IPS-20b (cell line): ENCODE data around the gene SLC6A3.

Experiments
- H3K27ac ChIP-seq: one replicate; pipeline ENCODE4 v1.5.1; 2013; ENCODE audit warnings: low read length
- H3K27me3 ChIP-seq: 2 replicates; pipeline ENCODE4 v1.6.1; 2013; ENCODE audit warnings: mild to moderate bottlenecking, low read length, inconsistent platforms; ENCODE audit not compliant: insufficient read depth
- H3K36me3 ChIP-seq: 2 replicates; pipeline ENCODE4 v1.6.1; 2013; ENCODE audit warnings: low read depth, mild to moderate bottlenecking, inconsistent platforms, low read length, moderate library complexity; ENCODE audit not compliant: insufficient read depth
- H3K4me1 ChIP-seq: 2 replicates; pipeline ENCODE4 v1.6.1; 2013; ENCODE audit warnings: mild to moderate bottlenecking, control low read depth, inconsistent platforms, low read length, moderate library complexity; ENCODE audit not compliant: insufficient read depth
- H3K4me3 ChIP-seq: 2 replicates; pipeline ENCODE4 v1.5.1; 2013; ENCODE audit warnings: mild to moderate bottlenecking, low read length, inconsistent platforms
- H3K9ac ChIP-seq: 2 replicates; pipeline ENCODE4 v1.6.1; 2013; ENCODE audit warnings: low read depth, mild to moderate bottlenecking, inconsistent platforms, low read length, moderate library complexity
- H3K9me3 ChIP-seq: 2 replicates; pipeline ENCODE4 v1.6.1; 2013; ENCODE audit warnings: mild to moderate bottlenecking, low read depth, low read length, inconsistent platforms; ENCODE audit not compliant: insufficient read depth

The SLC6A3 gene

DNA sequence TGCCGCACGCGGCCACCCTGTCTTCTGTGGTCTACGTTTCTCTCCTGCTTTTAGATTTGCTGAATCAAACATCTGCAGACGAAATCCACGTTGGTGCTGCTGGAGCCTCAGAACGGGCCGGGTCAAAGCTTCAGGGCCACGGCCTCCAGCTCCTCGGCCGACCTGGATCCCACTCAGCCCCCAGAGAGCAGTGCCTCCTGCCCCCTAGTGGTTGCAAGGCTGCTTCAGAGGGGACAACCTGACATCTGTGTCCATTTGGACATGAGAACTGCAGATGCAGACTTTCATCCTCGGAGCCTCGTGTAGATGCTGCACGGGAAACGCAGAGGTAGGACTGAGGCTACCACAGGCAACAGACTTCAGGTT lies 23.0 kb upstream of the SLC6A3 start:
- H3K27me3 ChIP-seq: no peaks in the 10 kb centered on the region
- no peak overlapping the region for H3K4me3 ChIP-seq
- H3K27ac ChIP-seq: no peak overlapping the region
- no peaks in the 10 kb centered on the region for H3K9me3 ChIP-seq
- peaks cover 96% of the 10 kb centered on the region for H3K36me3 ChIP-seq
- H3K4me1 ChIP-seq: no peaks in the 10 kb centered on the region
- no peak overlapping the region for H3K9ac ChIP-seq

DNA sequence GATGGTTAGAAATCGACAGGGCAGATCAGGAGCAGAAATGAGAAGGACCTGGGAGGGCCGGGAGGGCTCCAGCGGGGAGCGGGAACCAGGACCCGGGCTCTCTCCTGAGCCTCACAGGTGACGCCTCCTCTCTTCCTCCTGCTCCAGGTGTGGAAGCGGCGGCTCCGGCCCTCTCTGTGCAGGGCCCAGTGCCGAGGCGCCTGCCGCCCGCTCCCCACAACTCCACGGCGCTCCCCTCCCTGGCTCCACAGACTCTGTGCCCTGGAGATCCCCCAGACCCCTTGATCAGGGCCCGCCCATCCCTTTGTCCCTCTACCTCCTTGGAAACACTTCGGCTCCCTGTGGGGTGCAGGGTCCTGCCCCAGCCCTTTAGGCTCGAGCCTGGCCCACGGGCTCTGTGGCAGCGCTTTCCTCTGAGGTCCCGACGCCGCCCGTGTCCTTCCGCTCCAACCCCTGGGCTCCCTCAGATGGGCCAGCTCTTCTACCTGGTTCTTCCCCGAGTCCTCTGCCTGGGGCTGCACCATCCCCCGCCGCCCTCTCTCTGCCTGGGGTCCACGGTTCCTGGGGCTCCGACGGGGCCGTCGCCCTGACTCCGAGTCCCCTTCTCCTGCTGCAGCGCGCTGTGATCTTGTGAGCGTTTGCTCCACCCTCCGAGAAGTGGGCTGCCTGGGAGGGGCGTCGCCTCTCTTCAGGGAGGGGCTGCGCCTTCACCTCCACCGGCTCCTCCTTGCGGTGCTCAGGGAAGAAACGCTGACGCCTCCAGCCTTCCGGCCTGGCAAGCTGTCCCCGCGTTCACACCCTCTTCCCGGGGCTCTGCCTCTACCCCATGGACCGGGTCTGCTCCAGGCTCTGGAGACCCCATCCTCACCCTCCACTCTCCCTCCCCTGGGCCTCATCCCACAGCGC lies 22.4 kb upstream of the SLC6A3 start:
- peaks cover 96% of the 10 kb centered on the region for H3K36me3 ChIP-seq
- no peak overlapping the region for H3K9ac ChIP-seq
- no peak overlapping the region for H3K4me3 ChIP-seq
- H3K27me3 ChIP-seq: no peaks in the 10 kb centered on the region
- H3K4me1 ChIP-seq: no peaks in the 10 kb centered on the region
- H3K9me3 ChIP-seq: no peaks in the 10 kb centered on the region
- no peak overlapping the region for H3K27ac ChIP-seq

DNA sequence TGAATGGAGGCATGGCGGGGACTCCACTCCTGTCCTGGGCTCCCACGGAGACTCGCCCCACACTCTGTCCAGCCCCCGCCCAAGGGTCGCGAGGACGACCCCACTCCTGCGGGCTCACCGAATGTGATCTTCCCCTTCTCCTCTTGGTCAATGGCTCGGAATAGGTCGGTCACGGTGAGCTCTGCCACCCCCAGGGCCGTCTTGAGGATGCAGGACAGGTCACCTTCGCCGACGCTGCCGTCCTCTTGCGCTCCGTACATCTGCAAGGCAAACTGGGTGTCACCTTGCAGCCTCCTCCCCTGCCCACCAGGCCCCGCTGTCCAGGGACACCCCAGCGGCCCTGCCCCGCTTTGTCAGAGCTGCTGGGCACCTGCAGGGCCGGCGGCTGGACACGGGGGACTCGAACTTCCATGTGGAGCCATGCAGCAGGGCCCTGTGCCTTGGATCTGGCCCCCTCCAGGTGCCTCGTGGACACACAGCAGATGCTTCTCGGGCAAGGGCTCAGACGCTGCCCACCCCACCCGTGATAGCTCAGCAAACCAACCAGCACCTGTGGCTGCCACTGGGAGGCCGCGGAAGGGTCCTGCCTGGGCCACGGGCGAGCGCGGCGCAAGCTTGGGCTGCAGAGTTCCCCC lies 21.5 kb upstream of the SLC6A3 start:
- Histone ChIP-seq H3K4me1 (no peaks in the 10 kb centered on the region), H3K36me3 (peaks cover 96% of the 10 kb centered on the region), H3K27ac (no peak overlapping the region), H3K27me3 (no peaks in the 10 kb centered on the region), H3K9me3 (no peaks in the 10 kb centered on the region), H3K9ac (no peak overlapping the region), H3K4me3 (no peak overlapping the region)

DNA sequence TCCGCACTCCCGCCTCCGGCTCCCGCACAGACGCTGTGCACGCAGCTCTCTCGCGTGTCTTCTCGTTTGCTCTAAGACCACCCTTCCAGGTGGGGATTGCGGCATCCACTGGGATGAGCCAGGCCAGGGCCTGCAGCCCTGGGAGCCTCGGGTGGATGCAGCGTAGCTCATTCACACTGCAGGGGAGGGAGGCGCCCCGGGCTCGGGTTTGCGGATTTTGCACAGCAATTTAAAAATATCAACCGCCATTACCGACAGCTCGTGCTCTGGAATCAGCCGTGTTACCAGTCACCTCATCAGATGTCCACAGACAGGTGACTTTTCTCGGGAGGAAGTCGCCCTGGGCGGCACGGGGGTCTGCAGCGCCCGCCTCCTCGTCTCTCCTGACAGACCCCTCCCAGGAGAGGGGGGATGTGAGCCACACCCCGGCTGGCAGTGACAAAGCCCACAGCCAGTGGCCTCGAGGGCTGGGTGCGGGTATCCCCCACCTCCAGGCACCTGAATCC lies 20.8 kb upstream of the SLC6A3 start:
- H3K27me3 ChIP-seq: no peaks in the 10 kb centered on the region
- H3K9me3 ChIP-seq: no peaks in the 10 kb centered on the region
- H3K9ac ChIP-seq: no peak overlapping the region
- H3K36me3 ChIP-seq: peaks cover 95% of the 10 kb centered on the region
- H3K27ac ChIP-seq: no peak overlapping the region
- H3K4me3 ChIP-seq: no peak overlapping the region
- no peaks in the 10 kb centered on the region for H3K4me1 ChIP-seq

DNA sequence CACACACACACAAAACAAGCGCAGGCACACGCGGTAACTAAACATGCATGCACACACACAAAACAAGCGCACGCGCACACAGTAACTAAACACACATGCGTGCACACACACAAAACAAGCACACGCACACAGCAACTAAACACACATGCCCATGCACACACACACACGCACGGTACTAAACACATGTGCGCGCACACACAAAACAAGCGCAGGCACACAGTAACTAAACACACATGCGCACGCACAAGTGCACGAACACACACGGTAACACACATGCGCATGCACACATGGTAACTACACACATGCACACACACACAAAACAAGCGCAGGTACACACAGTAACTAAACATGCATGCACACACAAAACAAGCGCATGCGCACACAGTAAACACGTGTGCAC lies 19.9 kb upstream of the SLC6A3 start:
- Histone ChIP-seq H3K27me3 (no peaks in the 10 kb centered on the region), H3K9me3 (no peaks in the 10 kb centered on the region), H3K4me1 (no peaks in the 10 kb centered on the region), H3K9ac (no peak overlapping the region), H3K4me3 (no peak overlapping the region), H3K36me3 (peaks cover 95% of the 10 kb centered on the region), H3K27ac (no peak overlapping the region)

DNA sequence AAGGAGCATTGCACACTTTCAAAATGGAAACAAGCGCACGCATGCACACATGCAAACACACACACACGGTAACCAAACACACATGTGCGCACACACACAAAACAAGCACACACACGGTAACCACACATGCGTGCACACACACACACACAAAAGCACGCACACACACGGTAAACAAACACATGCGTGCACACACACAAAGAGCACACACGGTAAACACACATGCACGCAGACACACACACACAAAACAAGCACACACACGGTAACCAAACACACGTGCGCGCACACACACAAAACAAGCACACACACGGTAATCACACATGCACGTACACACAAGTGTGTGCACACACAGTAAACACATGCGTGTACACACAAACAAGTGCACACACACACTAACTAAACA lies 19.3 kb upstream of the SLC6A3 start:
- H3K4me3 ChIP-seq: no peak overlapping the region
- H3K36me3 ChIP-seq: peaks cover 96% of the 10 kb centered on the region
- H3K27ac ChIP-seq: no peak overlapping the region

DNA sequence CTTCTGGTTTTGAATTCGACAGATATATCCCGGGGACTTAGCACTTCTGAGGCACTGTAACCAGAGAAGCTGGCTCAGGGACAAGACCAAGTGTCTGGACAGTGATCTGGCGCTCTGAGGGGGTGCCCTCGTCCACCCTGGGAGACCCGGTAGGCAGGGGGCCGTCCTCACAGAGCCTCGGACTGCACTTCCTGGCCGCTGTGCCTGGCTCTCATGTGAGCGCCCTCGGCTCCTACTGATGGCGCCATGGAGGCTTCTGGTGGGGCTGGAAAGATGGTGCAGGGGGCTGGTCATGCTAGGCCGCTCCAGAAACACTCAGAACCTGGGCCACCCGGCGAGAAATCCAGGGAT lies 18.8 kb upstream of the SLC6A3 start:
- Histone ChIP-seq H3K9me3 (peaks cover 7% of the 10 kb centered on the region; the same call in 1 of the 2 replicates), H3K4me3 (no peak overlapping the region), H3K27me3 (no peaks in the 10 kb centered on the region), H3K9ac (no peak overlapping the region), H3K36me3 (peaks cover 99% of the 10 kb centered on the region), H3K27ac (no peak overlapping the region), H3K4me1 (no peaks in the 10 kb centered on the region)

More for the DNA sequence above, 19.3 kb upstream of the SLC6A3 start:
- Histone ChIP-seq H3K9ac (no peak overlapping the region), H3K4me1 (no peaks in the 10 kb centered on the region), H3K9me3 (peaks cover 3% of the 10 kb centered on the region; the same call in 1 of the 2 replicates), H3K27me3 (no peaks in the 10 kb centered on the region)

DNA sequence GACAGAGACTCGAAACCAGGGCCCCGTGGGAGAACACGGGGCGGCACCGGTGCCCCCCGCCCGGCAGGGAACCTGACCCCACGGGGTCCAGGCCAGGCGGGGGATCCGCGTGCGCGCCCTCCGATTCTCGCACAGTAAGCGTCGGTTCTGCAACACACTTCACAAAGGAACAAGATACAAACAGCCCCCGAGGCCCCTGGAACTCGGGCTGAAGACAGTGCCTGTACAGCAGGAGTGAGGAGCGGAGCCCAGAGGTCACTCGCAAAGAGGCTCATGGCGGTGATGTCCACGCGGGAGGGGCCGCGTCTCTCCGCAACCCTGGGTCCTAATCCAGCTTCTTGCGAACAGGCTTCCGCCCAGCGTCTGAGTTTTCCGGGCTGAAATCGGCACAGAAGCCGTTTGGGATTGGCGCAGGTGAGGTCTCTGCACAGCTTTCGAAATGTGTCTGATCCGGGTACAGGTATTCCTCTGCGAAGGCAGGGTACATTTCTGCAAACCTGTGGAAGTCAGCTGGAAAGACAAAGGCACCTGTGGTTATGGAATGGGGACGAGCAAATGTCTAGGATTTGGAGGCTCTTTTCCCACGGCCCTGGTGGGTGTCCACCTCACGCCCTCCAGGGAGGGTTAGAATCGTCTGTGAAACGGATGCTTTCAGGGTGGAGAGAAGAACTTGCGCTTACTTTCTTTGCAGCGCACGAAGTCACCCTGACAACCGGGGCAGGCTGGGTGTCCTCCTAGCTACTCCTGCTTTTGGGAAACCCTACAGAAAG lies 18.3 kb upstream of the SLC6A3 start:
- Histone ChIP-seq H3K4me3 (no peak overlapping the region), H3K9ac (no peak overlapping the region), H3K27me3 (no peaks in the 10 kb centered on the region), H3K36me3 (peaks cover 97% of the 10 kb centered on the region), H3K9me3 (peaks cover 9% of the 10 kb centered on the region), H3K4me1 (no peaks in the 10 kb centered on the region), H3K27ac (no peak overlapping the region)

DNA sequence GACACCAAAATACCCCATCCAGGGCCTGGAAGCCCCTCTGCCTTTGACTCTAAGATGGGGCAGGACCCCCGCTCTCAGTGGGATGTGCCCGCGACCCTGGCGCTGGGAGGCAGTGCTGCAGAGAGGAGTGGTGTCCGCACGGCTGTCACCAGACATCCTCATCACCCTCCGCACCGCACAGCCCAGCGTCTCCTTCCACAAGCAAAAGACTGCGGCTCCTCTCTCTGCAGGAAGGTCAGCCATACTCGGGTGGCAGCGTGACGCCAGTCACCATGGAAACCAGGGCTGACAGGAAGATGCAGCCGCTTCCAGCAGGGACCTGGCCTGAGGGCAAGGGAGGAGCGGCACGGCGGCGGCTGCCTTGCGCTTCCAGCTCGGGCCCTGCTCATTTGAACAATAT lies 17.1 kb upstream of the SLC6A3 start:
- no peaks in the 10 kb centered on the region for H3K27me3 ChIP-seq
- H3K36me3 ChIP-seq: peaks cover 96% of the 10 kb centered on the region
- no peak overlapping the region for H3K4me3 ChIP-seq
- peaks cover 21% of the 10 kb centered on the region for H3K9me3 ChIP-seq
- no peak overlapping the region for H3K27ac ChIP-seq
- H3K4me1 ChIP-seq: no peaks in the 10 kb centered on the region
- no peak overlapping the region for H3K9ac ChIP-seq

DNA sequence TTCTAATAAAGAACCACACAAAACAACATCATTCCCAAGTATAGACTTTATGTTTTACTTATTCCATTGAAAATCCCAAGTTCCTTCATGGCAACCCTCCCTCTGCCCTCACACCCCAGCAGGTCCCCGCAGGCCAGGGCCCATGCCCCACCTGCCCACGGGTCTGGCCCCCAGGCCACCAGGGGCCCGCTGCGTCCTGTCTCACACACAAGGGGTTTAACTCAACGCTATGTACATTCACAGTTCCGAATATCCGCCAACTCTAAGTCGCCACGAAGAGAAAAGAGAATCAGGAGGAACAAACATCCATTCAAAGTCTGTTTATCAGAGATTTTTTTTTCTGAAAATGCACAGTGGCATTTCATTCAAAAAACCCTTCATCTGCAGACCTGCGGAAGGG lies 16.2 kb upstream of the SLC6A3 start:
- H3K4me3 ChIP-seq: no peak overlapping the region
- peaks cover 30% of the 10 kb centered on the region for H3K9me3 ChIP-seq
- H3K27ac ChIP-seq: no peak overlapping the region
- no peaks in the 10 kb centered on the region for H3K27me3 ChIP-seq
- no peaks in the 10 kb centered on the region for H3K4me1 ChIP-seq
- peaks cover 86% of the 10 kb centered on the region for H3K36me3 ChIP-seq
- no peak overlapping the region for H3K9ac ChIP-seq

DNA sequence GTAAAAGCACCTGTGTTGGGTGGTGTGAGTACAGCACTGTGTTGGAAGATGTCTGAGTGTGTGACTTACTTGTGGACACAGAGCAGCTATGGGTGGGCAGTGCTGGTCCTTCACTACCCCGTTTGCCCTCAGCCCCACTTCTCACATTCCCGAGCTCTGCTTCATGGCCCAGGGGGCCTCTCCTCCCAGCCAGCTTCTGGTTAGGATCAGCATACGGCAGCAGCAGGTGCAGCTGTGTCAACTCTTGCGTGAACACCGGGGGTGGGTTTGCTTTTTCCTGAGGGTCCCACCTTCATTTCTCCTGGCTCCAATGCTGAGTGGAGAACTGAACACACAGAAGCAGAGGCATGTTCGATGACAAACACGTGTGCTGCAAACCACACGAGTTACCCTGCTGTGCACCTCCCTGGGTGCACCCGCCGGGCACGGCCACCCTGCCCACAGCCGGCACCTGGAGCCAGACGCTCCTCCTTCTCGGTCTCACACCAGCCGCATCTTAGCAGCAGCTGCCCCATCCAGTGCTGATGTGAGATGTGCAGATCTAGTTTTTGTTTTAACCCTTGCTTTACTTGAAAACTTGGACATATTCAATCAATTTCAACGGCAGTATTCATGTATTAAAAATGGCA lies 14.9 kb upstream of the SLC6A3 start:
- Histone ChIP-seq H3K27ac (no peak overlapping the region), H3K9ac (no peak overlapping the region), H3K4me1 (no peaks in the 10 kb centered on the region), H3K4me3 (no peak overlapping the region), H3K36me3 (peaks cover 74% of the 10 kb centered on the region), H3K27me3 (no peaks in the 10 kb centered on the region), H3K9me3 (peaks cover 39% of the 10 kb centered on the region)
